Activated naive CD8-positive, alpha-beta T cell treated with anti-CD3 and anti-CD28 coated beads, Interleukin-2, amount 10 ng/mL, durations not matched to agents 7 days and 5 days (primary cell): ENCODE data around the gene TYW1B. TPM values are rescaled to one million over a fixed set of nuclear protein-coding genes. Genes with fewer than 3 reads are reported as not detected.
A peak's percentile ranks its signal among the peaks of the same experiment; 100 is the strongest.
"Not testable (repeated sequence)": the region's sequence is repeated elsewhere in the genome, so short reads cannot be mapped to it uniquely, and the experiment has no call there.

Source experiments
- ATAC-seq: fragments of 150-1000 bp; cut with Tn5 transposase; one replicate; pipeline ENCODE4 v1.10.0; 2021; ENCODE audit warnings: low read depth, moderate library complexity
- POLR2A ChIA-PET: fragments of 350-600 bp; sonication (Branson Sonifier 250); formaldehyde crosslinking; loops from one replicate; lab custom pipeline; 2021; ENCODE audit warnings: antibody characterized with exemption; lab: Charles Lee
- DNase-seq: peaks from one replicate; pipeline ENCODE4 v3.0.0; 2021
- H3K27ac Mint-ChIP-seq: one replicate; pipeline ENCODE4 v1.8.0; 2022; ENCODE audit warnings: mild to moderate bottlenecking, mixed read lengths
- H3K27me3 Mint-ChIP-seq: one replicate; pipeline ENCODE4 v1.8.0; 2022; ENCODE audit warnings: mild to moderate bottlenecking, moderate library complexity, mixed read lengths
- H3K36me3 Mint-ChIP-seq: one replicate; pipeline ENCODE4 v1.8.0; 2021; ENCODE audit warnings: mild to moderate bottlenecking, mixed read lengths
- H3K4me1 Mint-ChIP-seq: one replicate; pipeline ENCODE4 v1.8.0; 2021; ENCODE audit warnings: mixed read lengths
- H3K4me3 Mint-ChIP-seq: one replicate; pipeline ENCODE4 v1.8.0; 2022; ENCODE audit warnings: mild to moderate bottlenecking, moderate library complexity, mixed read lengths
- H3K9me3 Mint-ChIP-seq: one replicate; pipeline ENCODE4 v1.8.0; 2021; ENCODE audit warnings: mixed read lengths
- total RNA-seq, 2 experiments: library from RNA; stranded (reverse); gene quantifications; one replicate each; pipeline ENCODE4 v1.2.3, GENCODE V29; 2021

TYW1B gene
- total RNA-seq: 1 to 10 TPM; 4.0 to 4.5 TPM

- peaks cover 11% of the 10 kb centered on the region for H3K36me3 Mint-ChIP-seq
- peaks cover 20% of the 10 kb centered on the region for H3K4me1 Mint-ChIP-seq
- peak within 1 kb of the TSS; percentile 97 for H3K4me3 Mint-ChIP-seq
- H3K9me3 Mint-ChIP-seq, POLR2A ChIA-PET, H3K27me3 Mint-ChIP-seq: not testable (repeated sequence)
- peak within 1 kb of the TSS; percentile 93 for H3K27ac Mint-ChIP-seq
- ATAC-seq (peak; percentile 93), DNase-seq (peak; percentile 95)
Measured at GRCh38 chr7:72827839-72828591, at the start of gene TYW1B. Gene TYW1B, minus strand, starts transcription at chr7:72828200. Its CDS starts 125 bp downstream, at chr7:72828075.

GRCh38 chr7:72867591-72867990 lies 39.6 kb upstream of the TYW1B start:
- H3K27ac Mint-ChIP-seq, POLR2A ChIA-PET, H3K9me3 Mint-ChIP-seq, H3K27me3 Mint-ChIP-seq, H3K36me3 Mint-ChIP-seq, ATAC-seq, DNase-seq, H3K4me3 Mint-ChIP-seq, H3K4me1 Mint-ChIP-seq: not testable (repeated sequence)

- H3K36me3 Mint-ChIP-seq, H3K4me3 Mint-ChIP-seq, H3K4me1 Mint-ChIP-seq, DNase-seq, H3K27ac Mint-ChIP-seq, ATAC-seq, H3K27me3 Mint-ChIP-seq, H3K9me3 Mint-ChIP-seq, POLR2A ChIA-PET: not testable (repeated sequence)
Measured at GRCh38 chr7:72858846-72859400, 30.9 kb upstream of the TYW1B start.

GRCh38 chr7:72857925-72858324 lies 29.9 kb upstream of the TYW1B start:
- H3K27ac Mint-ChIP-seq, DNase-seq, H3K4me3 Mint-ChIP-seq: not testable (repeated sequence)

GRCh38 chr7:72855261-72855660 lies 27.3 kb upstream of the TYW1B start:
- H3K4me1 Mint-ChIP-seq, H3K4me3 Mint-ChIP-seq, H3K27ac Mint-ChIP-seq, H3K27me3 Mint-ChIP-seq, ATAC-seq, POLR2A ChIA-PET, DNase-seq, H3K36me3 Mint-ChIP-seq, H3K9me3 Mint-ChIP-seq: not testable (repeated sequence)

More at GRCh38 chr7:72857925-72858324, 29.9 kb upstream of the TYW1B start:
- ATAC-seq, H3K4me1 Mint-ChIP-seq, H3K27me3 Mint-ChIP-seq, H3K9me3 Mint-ChIP-seq, H3K36me3 Mint-ChIP-seq, POLR2A ChIA-PET: not testable (repeated sequence)

GRCh38 chr7:72852937-72853336 lies 24.9 kb upstream of the TYW1B start:
- H3K4me3 Mint-ChIP-seq, H3K27me3 Mint-ChIP-seq, H3K9me3 Mint-ChIP-seq, ATAC-seq, POLR2A ChIA-PET, H3K36me3 Mint-ChIP-seq, H3K27ac Mint-ChIP-seq, H3K4me1 Mint-ChIP-seq, DNase-seq: not testable (repeated sequence)

- DNase-seq, ATAC-seq, H3K4me1 Mint-ChIP-seq, H3K9me3 Mint-ChIP-seq, POLR2A ChIA-PET, H3K36me3 Mint-ChIP-seq, H3K4me3 Mint-ChIP-seq, H3K27me3 Mint-ChIP-seq, H3K27ac Mint-ChIP-seq: not testable (repeated sequence)
Measured at GRCh38 chr7:72850746-72851145, 22.7 kb upstream of the TYW1B start.

GRCh38 chr7:72844146-72844545 lies 16.1 kb upstream of the TYW1B start:
- H3K27ac Mint-ChIP-seq, H3K4me3 Mint-ChIP-seq, ATAC-seq, H3K27me3 Mint-ChIP-seq, H3K4me1 Mint-ChIP-seq, DNase-seq, POLR2A ChIA-PET: not testable (repeated sequence)
- Mint-ChIP-seq H3K9me3 (peaks cover 16% of the 10 kb centered on the region), H3K36me3 (peaks cover 23% of the 10 kb centered on the region)

GRCh38 chr7:72843166-72843565 lies 15.2 kb upstream of the TYW1B start:
- H3K36me3 Mint-ChIP-seq: peaks cover 26% of the 10 kb centered on the region
- H3K4me1 Mint-ChIP-seq, POLR2A ChIA-PET, H3K27ac Mint-ChIP-seq, ATAC-seq, DNase-seq, H3K4me3 Mint-ChIP-seq, H3K27me3 Mint-ChIP-seq: not testable (repeated sequence)
- H3K9me3 Mint-ChIP-seq: peaks cover 16% of the 10 kb centered on the region

- DNase-seq: not testable (repeated sequence)
Measured at GRCh38 chr7:72840966-72841511, 13.0 kb upstream of the TYW1B start.

GRCh38 chr7:72838315-72838714 lies 10.3 kb upstream of the TYW1B start:
- peaks cover 37% of the 10 kb centered on the region for H3K36me3 Mint-ChIP-seq
- H3K9me3 Mint-ChIP-seq: peaks cover 13% of the 10 kb centered on the region
- not testable (repeated sequence) for DNase-seq, ATAC-seq, H3K4me3 Mint-ChIP-seq, H3K27ac Mint-ChIP-seq, H3K4me1 Mint-ChIP-seq, H3K27me3 Mint-ChIP-seq
- POLR2A ChIA-PET: interaction anchor here (0.8 kb wide), 1 partner anchor 9 kb away, joined by 4 read pairs; no protein-coding TSS in a partner anchor

More at GRCh38 chr7:72840966-72841511, 13.0 kb upstream of the TYW1B start:
- peaks cover 13% of the 10 kb centered on the region for H3K9me3 Mint-ChIP-seq
- ATAC-seq, H3K27me3 Mint-ChIP-seq, POLR2A ChIA-PET, H3K27ac Mint-ChIP-seq, H3K4me3 Mint-ChIP-seq, H3K4me1 Mint-ChIP-seq: not testable (repeated sequence)
- peaks cover 34% of the 10 kb centered on the region for H3K36me3 Mint-ChIP-seq

- H3K9me3 Mint-ChIP-seq: peaks cover 13% of the 10 kb centered on the region
- H3K27me3 Mint-ChIP-seq, H3K4me3 Mint-ChIP-seq, POLR2A ChIA-PET, DNase-seq, H3K27ac Mint-ChIP-seq, H3K4me1 Mint-ChIP-seq, ATAC-seq: not testable (repeated sequence)
- peaks cover 42% of the 10 kb centered on the region for H3K36me3 Mint-ChIP-seq
Measured at GRCh38 chr7:72837291-72837690, 9.3 kb upstream of the TYW1B start.

- H3K9me3 Mint-ChIP-seq, DNase-seq, H3K27me3 Mint-ChIP-seq, ATAC-seq: not testable (repeated sequence)
- Mint-ChIP-seq H3K27ac (peak overlapping the region; percentile 98), H3K36me3 (peaks cover 12% of the 10 kb centered on the region), H3K4me1 (peaks cover 20% of the 10 kb centered on the region), H3K4me3 (peak overlapping the region; percentile 97)
- POLR2A ChIA-PET: interaction anchor here (0.7 to 0.8 kb wide), 2 partner anchors 49 to 1632 kb away, joined by 3 to 4 read pairs; no protein-coding TSS in a partner anchor
Measured at GRCh38 chr7:72830567-72830966, 2.6 kb upstream of the TYW1B start.
